Measurements from ENCODE around the gene GRAMD4. TPM values are rescaled to one million over a fixed set of nuclear protein-coding genes. Genes with fewer than 3 reads are reported as not detected.
A peak's percentile ranks its signal among the peaks of the same experiment; 100 is the strongest.

Gene GRAMD4
- total RNA-seq, 1 donor from 2014 or later, result 45.6 TPM

GRCh38 chr22:46598224-46598623 is 22.0 kb upstream of the GRAMD4 start:
- DNase-seq, result no peak
- Mint-ChIP-seq H3K27ac (no peak overlapping the region), H3K36me3 (ENCODE audit: low read depth) (no peaks in the 10 kb centered on the region), H3K9me3 (no peaks in the 10 kb centered on the region), H3K4me3 (no peak overlapping the region), H3K4me1 (peaks cover 44% of the 10 kb centered on the region), H3K27me3 (no peaks in the 10 kb centered on the region)
- POLR2A ChIA-PET, result interaction anchor here (1.0 to 2.0 kb wide), 2 partner anchors 16 to 17 kb away, joined by 4 to 5 read pairs; no protein-coding TSS in a partner anchor
- no peak for TF ChIP-seq CTCF (IDR thresholded peaks at IDR 0.05)
- intact Hi-C loops (cut with micrococcal nuclease), result no loop called here
- CTCF ChIA-PET, result interaction anchor here (2.9 kb wide), 1 partner anchor 35 kb away, joined by 10 read pairs; no protein-coding TSS in a partner anchor
- ATAC-seq (ENCODE audit: low read depth), result no peak

GRCh38 chr22:46598737-46599424 is 21.3 kb upstream of the GRAMD4 start:
- ChIA-PET POLR2A (interaction anchor here (1.0 to 2.0 kb wide), 4 partner anchors 11 to 17 kb away, joined by 3 to 5 read pairs (median 4); no protein-coding TSS in a partner anchor), CTCF (interaction anchor here (2.9 kb wide), 1 partner anchor 35 kb away, joined by 10 read pairs; no protein-coding TSS in a partner anchor)
- H3K9me3 Mint-ChIP-seq, result no peaks in the 10 kb centered on the region
- intact Hi-C loops (cut with micrococcal nuclease), result no loop called here
- no peak for TF ChIP-seq CTCF (IDR thresholded peaks at IDR 0.05)
- H3K36me3 Mint-ChIP-seq (ENCODE audit: low read depth), result no peaks in the 10 kb centered on the region
- ATAC-seq (ENCODE audit: low read depth) (no peak), DNase-seq (no peak)
- no peaks in the 10 kb centered on the region for H3K27me3 Mint-ChIP-seq
- no peak overlapping the region for H3K4me3 Mint-ChIP-seq
- H3K27ac Mint-ChIP-seq, result no peak overlapping the region
- H3K4me1 Mint-ChIP-seq, result peaks cover 40% of the 10 kb centered on the region

GRCh38 chr22:46600273-46600796 is 19.9 kb upstream of the GRAMD4 start:
- TF ChIP-seq CTCF (IDR thresholded peaks at IDR 0.05), result no peak
- ChIA-PET CTCF (interaction anchor here (0.6 kb wide), 1 partner anchor 37 kb away, joined by 3 read pairs; no protein-coding TSS in a partner anchor), POLR2A (interaction anchor here (0.9 to 1.2 kb wide), 4 partner anchors 13 to 24 kb away, joined by 3 to 5 read pairs (median 3); no protein-coding TSS in a partner anchor)
- ATAC-seq (ENCODE audit: low read depth) (peak; percentile 73), DNase-seq (no peak)
- Mint-ChIP-seq H3K27ac (no peak overlapping the region), H3K27me3 (no peaks in the 10 kb centered on the region), H3K4me1 (peaks cover 47% of the 10 kb centered on the region), H3K4me3 (no peak overlapping the region), H3K36me3 (ENCODE audit: low read depth) (no peaks in the 10 kb centered on the region), H3K9me3 (no peaks in the 10 kb centered on the region)
- intact Hi-C loops (cut with micrococcal nuclease), result no loop called here

- CTCF ChIA-PET, result no interaction called here
- no peak for TF ChIP-seq CTCF (IDR thresholded peaks at IDR 0.05)
- intact Hi-C loops (cut with micrococcal nuclease), result no loop called here
- Mint-ChIP-seq H3K9me3 (no peaks in the 10 kb centered on the region), H3K27ac (no peak overlapping the region), H3K4me3 (no peak overlapping the region), H3K27me3 (no peaks in the 10 kb centered on the region), H3K36me3 (ENCODE audit: low read depth) (no peaks in the 10 kb centered on the region), H3K4me1 (peaks cover 47% of the 10 kb centered on the region)
- DNase-seq (no peak), ATAC-seq (ENCODE audit: low read depth) (no peak)
- POLR2A ChIA-PET, result interaction anchor here (0.9 to 1.6 kb wide), 2 partner anchors 13 to 15 kb away, joined by 5 to 9 read pairs; no protein-coding TSS in a partner anchor
These were observed 18.2 kb upstream of the GRAMD4 start for GRCh38 chr22:46602025-46602424.

GRCh38 chr22:46604306-46604690 is 15.9 kb upstream of the GRAMD4 start:
- Mint-ChIP-seq H3K9me3 (no peaks in the 10 kb centered on the region), H3K27me3 (no peaks in the 10 kb centered on the region), H3K4me3 (peak overlapping the region; percentile 39), H3K36me3 (ENCODE audit: low read depth) (no peaks in the 10 kb centered on the region), H3K27ac (no peak overlapping the region), H3K4me1 (peaks cover 34% of the 10 kb centered on the region)
- intact Hi-C loops (cut with micrococcal nuclease), result no loop called here
- ATAC-seq (ENCODE audit: low read depth), result peak; percentile 45
- TF ChIP-seq CTCF (IDR thresholded peaks at IDR 0.05), result no peak
- POLR2A ChIA-PET, result no interaction called here
- CTCF ChIA-PET, result no interaction called here
- DNase-seq, result no peak
